GM12878 (cell line): ENCODE results near the gene PLEKHO1. TPM values are rescaled to one million over a fixed set of nuclear protein-coding genes. Genes with fewer than 3 reads are reported as not detected.

Experiments used
- ATAC-seq: fragments of 200-7000 bp; cut with Tn5 transposase; 3 replicates; pipeline ENCODE4 v1.9.1; 2020; ENCODE audit warnings: mild to moderate bottlenecking, moderate library complexity
- BruUV-seq: library from RNA; stranded (reverse); fragments of 400-500 nt; replicated peaks from 2 replicates; lab custom pipeline; 2021; lab: Mats Ljungman, UMichigan
- CTCF ChIA-PET: fragments of 300-600 bp; sonication (Branson Sonifier 250); formaldehyde crosslinking; extraction: SDS; loops from one replicate; lab custom pipeline; 2021; ENCODE audit warnings: inconsistent platforms; lab: Yijun Ruan, JAX
- POLR2A ChIA-PET: fragments of 350-600 bp; formaldehyde crosslinking; extraction: SDS; loops from one replicate; lab custom pipeline; 2021; ENCODE audit warnings: inconsistent platforms; lab: Charles Lee
- RAD21 ChIA-PET: fragments of 300-600 bp; sonication (Branson Sonifier 250); formaldehyde crosslinking; loops from one replicate; lab custom pipeline; 2023; ENCODE audit warnings: antibody characterized with exemption; ENCODE audit not compliant: unreplicated experiment; lab: Charles Lee
- SMC1A ChIA-PET: fragments of 300-600 bp; sonication (Branson Sonifier 250); formaldehyde crosslinking; loops from one replicate; lab custom pipeline; 2023; ENCODE audit not compliant: unreplicated experiment, uncharacterized antibody; lab: Charles Lee
- DNase-seq: peaks from one replicate; pipeline ENCODE4 v3.0.0-alpha.2; 2011; ENCODE audit warnings: low read depth, low spot score
- FAIRE-seq: peaks from 3 replicates; lab custom pipeline; 2011; peaks lifted over from hg19 to GRCh38; lab: Jason Lieb, UNC
- H2AFZ ChIP-seq: 2 replicates; pipeline ENCODE4 v1.6.0; 2011; ENCODE audit warnings: low read depth, low read length, control low read depth; ENCODE audit not compliant: control insufficient read depth
- H3K27ac ChIP-seq: 2 replicates; pipeline ENCODE4 v1.5.1; 2011; ENCODE audit warnings: control low read depth; ENCODE audit not compliant: control insufficient read depth, insufficient read depth
- H3K27me3 ChIP-seq, 2 experiments: replicated peaks in 1 of 2; 2 replicates each; pipeline versions ENCODE4 v1.6.0 to v1.6.1; 2011; ENCODE audit warnings: low read length in 1 of 2; ENCODE audit not compliant: control insufficient read depth in 2 of 2, insufficient read depth in 2 of 2
- H3K36me3 ChIP-seq, 2 experiments: 2 replicates each; pipeline ENCODE4 v1.5.1; 2011; ENCODE audit warnings: low read length in 1 of 2; ENCODE audit not compliant: control insufficient read depth in 2 of 2, insufficient read depth in 2 of 2
- H3K4me1 ChIP-seq: 2 replicates; pipeline ENCODE4 v1.6.1; 2011; ENCODE audit warnings: mild to moderate bottlenecking, low read length, moderate library complexity, mixed read lengths; ENCODE audit not compliant: control insufficient read depth, insufficient read depth
- H3K4me2 ChIP-seq: 2 replicates; pipeline ENCODE4 v1.6.0; 2011; ENCODE audit warnings: control low read depth; ENCODE audit not compliant: control insufficient read depth, insufficient read depth
- H3K4me3 ChIP-seq: fragments of 200-600 bp; sonication (generic); 2 replicates; pipeline ENCODE4 v1.5.1; 2016
- H3K79me2 ChIP-seq: 2 replicates; pipeline ENCODE4 v1.6.0; 2011; ENCODE audit warnings: low read length; ENCODE audit not compliant: control insufficient read depth, insufficient read depth
- H3K9ac ChIP-seq: 2 replicates; pipeline ENCODE4 v1.8.0; 2011; ENCODE audit warnings: low read length, control low read depth, mixed read lengths; ENCODE audit not compliant: control insufficient read depth, insufficient read depth
- H3K9me3 ChIP-seq: replicated peaks from 3 replicates; pipeline ENCODE4 v1.5.1; 2011; ENCODE audit warnings: mild to moderate bottlenecking, low read length; ENCODE audit not compliant: control insufficient read depth, insufficient read depth
- H4K20me1 ChIP-seq: 2 replicates; pipeline ENCODE4 v1.6.0; 2011; ENCODE audit not compliant: control insufficient read depth, insufficient read depth
- ATF7 ChIP-seq: fragments of 450-650 bp; IDR thresholded peaks from 2 replicates; pipeline ENCODE4 v1.6.1; 2016; ENCODE audit warnings: low read depth, mild to moderate bottlenecking
- CBX3 ChIP-seq: fragments of 200-600 bp; sonication (generic); IDR thresholded peaks from 2 replicates; pipeline ENCODE4 v1.6.1; 2016; ENCODE audit warnings: low read depth, borderline replicate concordance
- E2F4 ChIP-seq: IDR thresholded peaks from 2 replicates; pipeline ENCODE4 v1.6.1; 2012; ENCODE audit warnings: low read depth, low read length, improper control_type of control experiment
- HSF1 ChIP-seq: fragments of 150-350 bp; IDR thresholded peaks from 2 replicates; pipeline ENCODE4 v1.6.1; 2014; ENCODE audit warnings: mild to moderate bottlenecking, low read depth, low read length
- IRF4 ChIP-seq: IDR thresholded peaks from 2 replicates; pipeline ENCODE4 v1.6.1; 2011; ENCODE audit warnings: low read depth, low read length
- KDM1A ChIP-seq: fragments of 200-600 bp; sonication (generic); IDR thresholded peaks from 2 replicates; pipeline ENCODE4 v1.6.1; 2016; ENCODE audit warnings: borderline replicate concordance
- PAX5 ChIP-seq: IDR thresholded peaks from 2 replicates; pipeline ENCODE4 v1.6.1; 2011; ENCODE audit warnings: low read depth, low read length, borderline replicate concordance
- PRDM15 ChIP-seq: fragments of 450-650 bp; formaldehyde crosslinking; IDR thresholded peaks from 2 replicates; pipeline ENCODE4 v1.4.0; 2020; ENCODE audit warnings: mild to moderate bottlenecking, moderate library complexity
- STAT1 ChIP-seq: fragments of 450-650 bp; conservative IDR thresholded peaks from 2 replicates; pipeline ENCODE4 v1.6.1; 2014; ENCODE audit warnings: antibody characterized with exemption, mild to moderate bottlenecking
- SUPT20H ChIP-seq: IDR thresholded peaks from 2 replicates; pipeline ENCODE4 v1.6.1; 2011; ENCODE audit warnings: low read depth, mild to moderate bottlenecking, low read length, moderate library complexity, borderline replicate concordance; ENCODE audit not compliant: control insufficient read depth
- TARDBP ChIP-seq: IDR thresholded peaks from 2 replicates; pipeline ENCODE4 v1.6.1; 2016; ENCODE audit warnings: borderline replicate concordance
- TCF3 ChIP-seq: IDR thresholded peaks from 2 replicates; pipeline ENCODE4 v1.6.1; 2012; ENCODE audit warnings: low read depth, mild to moderate bottlenecking, low read length, borderline replicate concordance; ENCODE audit not compliant: insufficient read depth
- WGBS: methylation state at CpG from one replicate; pipeline ENCODE4 v1.1.6; 2016; ENCODE audit warnings: low lambda C conversion rate; ENCODE audit not compliant: insufficient replicate concordance, insufficient coverage; ENCODE audit errors: missing lambda C conversion rate; 5-methylcytosine and 5-hydroxymethylcytosine counted together
- in situ Hi-C: fragments of 300-500 bp; cut with MboI; formaldehyde crosslinking; loops from 9 replicates; pipeline ENCODE4 v1.14.3; 2018; ENCODE audit warnings: mixed read lengths
- intact Hi-C: fragments of 100-400 bp; cut with micrococcal nuclease; formaldehyde crosslinking; loops from one replicate; pipeline ENCODE4 v1.14.2; 2022; ENCODE audit not compliant: unreplicated experiment
- polyA plus RNA-seq, 11 experiments: library from polyadenylated mRNA; depleted of rRNA in 4 of 11; unstranded in 6 of 11; stranded (reverse) in 5 of 11; fragments of >200 nt; fragmentation: Nextera tagmentation in 4 of 11; fragmentation: Illumina TruSeq in 1 of 11; extraction: Ambion mirVana in 4 of 11; extraction: Trizol in 1 of 11; gene quantifications; 1 replicate in 1 of 11; 2 replicates in 10 of 11; pipeline versions ENCODE4 v1.2.1 to v1.2.3, GENCODE V29; 2011 to 2016; ENCODE audit warnings: inconsistent platforms in 2 of 11, missing spikeins in 2 of 11, low read depth in 1 of 11
- total RNA-seq, 4 experiments: library from RNA; depleted of rRNA in 3 of 4; stranded (reverse); fragments of >200 nt in 3 of 4; fragmentation: Illumina TruSeq in 1 of 4; extraction: Trizol in 1 of 4; gene quantifications; 2 replicates each; pipeline versions ENCODE4 v1.2.1 to v1.2.3, GENCODE V29; 2013 to 2021
- TF ChIP-seq, protein P1 (sequence below): IDR thresholded peaks from 2 replicates; pipeline ENCODE4 v1.6.1; 2011; ENCODE audit warnings: low read depth, low read length, improper control_type of control experiment, borderline replicate concordance
- TF ChIP-seq, protein P2 (sequence below): IDR thresholded peaks from 2 replicates; pipeline ENCODE4 v1.6.1; 2011; ENCODE audit warnings: mild to moderate bottlenecking, low read depth, low read length, moderate library complexity; ENCODE audit not compliant: insufficient replicate concordance

The PLEKHO1 gene
- total and polyA plus RNA-seq, 10 of the 15 experiments (the other 5 are each of a cell fraction or from before 2014, with no cell fraction given), result 5.3 to 184 (median 88.8) TPM

GRCh38 chr1:150106341-150106740 lies 43.4 kb upstream of the PLEKHO1 start (continued):
- TF ChIP-seq TCF3 (no peak), ATF7 (no peak), STAT1 (no peak), PRDM15 (CRISPR knock-in tag) (no peak)
- TF ChIP-seq, all 136 proteins: peak for 0

- WGBS, result 40% methylated on average over 3 of the region's 3 CpGs
- H4K20me1 ChIP-seq, result no peaks in the 10 kb centered on the region
- intact Hi-C loops, result no loop called here
- H2AFZ ChIP-seq, result peak overlapping the region; percentile 6
- RAD21 ChIA-PET, result no interaction called here
- in situ Hi-C loops, result no loop called here
- SMC1A ChIA-PET, result interaction anchor here (0.9 to 1.9 kb wide), 3 partner anchors 10 to 148 kb away, joined by 3 to 6 read pairs (median 3); no protein-coding TSS in a partner anchor
- CTCF ChIA-PET, result interaction anchor here (0.8 to 0.9 kb wide), 2 partner anchors 19 to 25 kb away, joined by 3 read pairs; no protein-coding TSS in a partner anchor
- H3K79me2 ChIP-seq, result no peaks in the 10 kb centered on the region
- FAIRE-seq (peak; percentile 52), ATAC-seq (no peak), DNase-seq (no peak)
- no peak overlapping the region for H3K4me3 ChIP-seq
- H3K27me3 ChIP-seq, result no peaks in the 10 kb centered on the region
- H3K4me2 ChIP-seq, result peak overlapping the region; percentile 4; the same call in 1 of the 2 replicates
- no peaks in the 10 kb centered on the region; a peak in 2 of 4 replicates for H3K36me3 ChIP-seq
- peaks cover 3% of the 10 kb centered on the region; the same call in 1 of the 2 replicates for H3K4me1 ChIP-seq
- H3K9ac ChIP-seq, result no peak overlapping the region
- BruUV-seq, result no TSS peak
- H3K27ac ChIP-seq, result peak overlapping the region; percentile 26
- no peaks in the 10 kb centered on the region; the same call in 2 of the 3 replicates for H3K9me3 ChIP-seq
- POLR2A ChIA-PET, result no interaction called here
- no peak for TF ChIP-seq KDM1A
- TF ChIP-seq CBX3, result no peak
- TF ChIP-seq TARDBP, result no peak
- no peak for TF ChIP-seq IRF4
- TF ChIP-seq, protein P1, sequence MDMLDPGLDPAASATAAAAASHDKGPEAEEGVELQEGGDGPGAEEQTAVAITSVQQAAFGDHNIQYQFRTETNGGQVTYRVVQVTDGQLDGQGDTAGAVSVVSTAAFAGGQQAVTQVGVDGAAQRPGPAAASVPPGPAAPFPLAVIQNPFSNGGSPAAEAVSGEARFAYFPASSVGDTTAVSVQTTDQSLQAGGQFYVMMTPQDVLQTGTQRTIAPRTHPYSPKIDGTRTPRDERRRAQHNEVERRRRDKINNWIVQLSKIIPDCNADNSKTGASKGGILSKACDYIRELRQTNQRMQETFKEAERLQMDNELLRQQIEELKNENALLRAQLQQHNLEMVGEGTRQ, result no peak
- no peak for TF ChIP-seq HSF1
- no peak for TF ChIP-seq PAX5
- TF ChIP-seq SUPT20H, result no peak
- TF ChIP-seq, protein P2, sequence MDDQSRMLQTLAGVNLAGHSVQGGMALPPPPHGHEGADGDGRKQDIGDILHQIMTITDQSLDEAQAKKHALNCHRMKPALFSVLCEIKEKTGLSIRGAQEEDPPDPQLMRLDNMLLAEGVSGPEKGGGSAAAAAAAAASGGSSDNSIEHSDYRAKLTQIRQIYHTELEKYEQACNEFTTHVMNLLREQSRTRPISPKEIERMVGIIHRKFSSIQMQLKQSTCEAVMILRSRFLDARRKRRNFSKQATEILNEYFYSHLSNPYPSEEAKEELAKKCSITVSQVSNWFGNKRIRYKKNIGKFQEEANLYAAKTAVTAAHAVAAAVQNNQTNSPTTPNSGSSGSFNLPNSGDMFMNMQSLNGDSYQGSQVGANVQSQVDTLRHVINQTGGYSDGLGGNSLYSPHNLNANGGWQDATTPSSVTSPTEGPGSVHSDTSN, result no peak
- no peak for TF ChIP-seq E2F4
Measured at GRCh38 chr1:150109586-150109985, 40.1 kb upstream of the PLEKHO1 start.
